Esophagus squamous epithelium (tissue), 4 donors: ENCODE measurements around the gene TIE1.

ENCODE experiments used
- POLR2A ChIP-seq, 4 donors: fragments of 450-650 bp; IDR thresholded peaks; one replicate each; pipeline ENCODE4 v1.6.1; 2017; ENCODE audit warnings: antibody characterized with exemption in 4 of 4, mild to moderate bottlenecking in 4 of 4, moderate library complexity in 3 of 4
- TF ChIP-seq, protein P1 (sequence below), 6 experiments: fragments of 450-650 bp in 4 of 6; fragments of 200-600 bp in 2 of 6; sonication (generic) in 2 of 6; IDR thresholded peaks; one replicate each; pipeline ENCODE4 v1.5.1; 2016 to 2019; ENCODE audit warnings: antibody characterized with exemption in 6 of 6, mild to moderate bottlenecking in 4 of 6, moderate library complexity in 4 of 6

DNA sequence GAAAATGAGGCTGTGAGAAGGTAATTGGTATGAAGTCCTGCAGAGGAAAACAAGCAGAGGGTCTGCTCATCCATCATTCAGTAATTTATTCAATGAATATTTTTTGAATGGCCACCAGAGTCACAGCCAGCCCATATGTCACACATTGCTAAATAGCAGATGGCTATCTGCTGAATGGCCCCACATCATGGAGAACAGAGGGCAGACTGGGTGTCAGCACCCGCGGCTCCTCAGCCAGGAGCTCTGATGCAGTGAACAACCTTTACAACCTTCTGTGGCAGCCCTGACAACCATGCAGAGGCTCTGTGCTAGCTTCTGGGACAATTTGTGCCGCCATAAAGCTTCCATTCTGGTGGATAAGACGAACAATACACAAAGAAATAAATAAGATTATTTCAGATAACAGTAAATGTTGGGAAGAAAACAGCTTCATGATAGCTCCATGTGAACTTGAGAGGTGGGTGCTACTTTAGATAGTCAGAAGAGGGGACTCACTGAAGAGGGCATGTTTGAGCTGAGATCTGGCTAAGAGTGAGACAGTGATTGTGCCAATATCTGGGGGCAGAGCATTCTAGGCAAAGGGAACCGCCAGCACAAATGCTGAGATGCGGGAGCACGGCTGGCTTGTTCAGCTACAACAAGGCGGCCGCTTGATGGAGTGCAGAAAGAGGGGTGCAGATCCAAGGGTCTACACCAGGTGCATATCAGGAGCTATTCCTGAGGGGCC is 12.6 kb upstream of the TIE1 start:
- TF ChIP-seq, protein P1, sequence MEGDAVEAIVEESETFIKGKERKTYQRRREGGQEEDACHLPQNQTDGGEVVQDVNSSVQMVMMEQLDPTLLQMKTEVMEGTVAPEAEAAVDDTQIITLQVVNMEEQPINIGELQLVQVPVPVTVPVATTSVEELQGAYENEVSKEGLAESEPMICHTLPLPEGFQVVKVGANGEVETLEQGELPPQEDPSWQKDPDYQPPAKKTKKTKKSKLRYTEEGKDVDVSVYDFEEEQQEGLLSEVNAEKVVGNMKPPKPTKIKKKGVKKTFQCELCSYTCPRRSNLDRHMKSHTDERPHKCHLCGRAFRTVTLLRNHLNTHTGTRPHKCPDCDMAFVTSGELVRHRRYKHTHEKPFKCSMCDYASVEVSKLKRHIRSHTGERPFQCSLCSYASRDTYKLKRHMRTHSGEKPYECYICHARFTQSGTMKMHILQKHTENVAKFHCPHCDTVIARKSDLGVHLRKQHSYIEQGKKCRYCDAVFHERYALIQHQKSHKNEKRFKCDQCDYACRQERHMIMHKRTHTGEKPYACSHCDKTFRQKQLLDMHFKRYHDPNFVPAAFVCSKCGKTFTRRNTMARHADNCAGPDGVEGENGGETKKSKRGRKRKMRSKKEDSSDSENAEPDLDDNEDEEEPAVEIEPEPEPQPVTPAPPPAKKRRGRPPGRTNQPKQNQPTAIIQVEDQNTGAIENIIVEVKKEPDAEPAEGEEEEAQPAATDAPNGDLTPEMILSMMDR (IDR thresholded peaks at IDR 0.05) = no peak
- no peak for TF ChIP-seq POLR2A (IDR thresholded peaks at IDR 0.05)
